Measurements from ENCODE around the gene ZNF593OS. TPM values are rescaled to one million over a fixed set of nuclear protein-coding genes. Genes with fewer than 3 reads are reported as not detected.

ZNF593OS gene
- total and polyA plus RNA-seq, 2 of the 8 experiments (the other 6 are each of a cell fraction or from before 2014, with no cell fraction given) = not detected

DNA sequence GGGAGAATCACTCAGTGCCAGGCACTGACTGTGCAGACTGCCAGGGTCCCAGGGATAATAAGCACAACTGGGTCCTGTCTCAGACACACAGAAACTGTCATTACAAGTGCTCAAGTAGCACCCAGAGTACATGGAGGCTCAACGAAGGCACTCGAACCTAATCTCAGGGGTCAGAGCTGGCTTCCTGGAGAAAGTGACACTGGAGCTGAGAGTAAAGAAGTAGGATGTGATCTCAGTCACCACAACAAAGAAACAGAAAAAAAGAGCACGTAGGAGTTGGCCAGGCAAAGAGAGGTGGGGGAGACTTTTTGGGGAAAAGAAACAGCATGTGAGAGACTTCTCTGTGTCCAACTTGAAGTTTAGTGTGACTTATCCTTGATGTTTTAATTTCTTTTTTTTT, 20.1 kb upstream of the ZNF593OS start (continued):
- TF ChIP-seq EGR1 (IDR thresholded peaks at IDR 0.05; ENCODE audit: borderline replicate concordance, low read depth, low read length) = no peak
- no peak for TF ChIP-seq TAF7 (optimal IDR thresholded peaks at IDR 0.05; ENCODE audit: borderline replicate concordance, low read depth, low read length)
- no peak for TF ChIP-seq NRF1 (IDR thresholded peaks at IDR 0.05; ENCODE audit: low read depth, low read length)
- TF ChIP-seq YY1 (IDR thresholded peaks at IDR 0.05; ENCODE audit: low read depth, low read length) = no peak
- no peak for TF ChIP-seq ASH2L (IDR thresholded peaks at IDR 0.05; ENCODE audit: low read length)
- TF ChIP-seq, protein P1, sequence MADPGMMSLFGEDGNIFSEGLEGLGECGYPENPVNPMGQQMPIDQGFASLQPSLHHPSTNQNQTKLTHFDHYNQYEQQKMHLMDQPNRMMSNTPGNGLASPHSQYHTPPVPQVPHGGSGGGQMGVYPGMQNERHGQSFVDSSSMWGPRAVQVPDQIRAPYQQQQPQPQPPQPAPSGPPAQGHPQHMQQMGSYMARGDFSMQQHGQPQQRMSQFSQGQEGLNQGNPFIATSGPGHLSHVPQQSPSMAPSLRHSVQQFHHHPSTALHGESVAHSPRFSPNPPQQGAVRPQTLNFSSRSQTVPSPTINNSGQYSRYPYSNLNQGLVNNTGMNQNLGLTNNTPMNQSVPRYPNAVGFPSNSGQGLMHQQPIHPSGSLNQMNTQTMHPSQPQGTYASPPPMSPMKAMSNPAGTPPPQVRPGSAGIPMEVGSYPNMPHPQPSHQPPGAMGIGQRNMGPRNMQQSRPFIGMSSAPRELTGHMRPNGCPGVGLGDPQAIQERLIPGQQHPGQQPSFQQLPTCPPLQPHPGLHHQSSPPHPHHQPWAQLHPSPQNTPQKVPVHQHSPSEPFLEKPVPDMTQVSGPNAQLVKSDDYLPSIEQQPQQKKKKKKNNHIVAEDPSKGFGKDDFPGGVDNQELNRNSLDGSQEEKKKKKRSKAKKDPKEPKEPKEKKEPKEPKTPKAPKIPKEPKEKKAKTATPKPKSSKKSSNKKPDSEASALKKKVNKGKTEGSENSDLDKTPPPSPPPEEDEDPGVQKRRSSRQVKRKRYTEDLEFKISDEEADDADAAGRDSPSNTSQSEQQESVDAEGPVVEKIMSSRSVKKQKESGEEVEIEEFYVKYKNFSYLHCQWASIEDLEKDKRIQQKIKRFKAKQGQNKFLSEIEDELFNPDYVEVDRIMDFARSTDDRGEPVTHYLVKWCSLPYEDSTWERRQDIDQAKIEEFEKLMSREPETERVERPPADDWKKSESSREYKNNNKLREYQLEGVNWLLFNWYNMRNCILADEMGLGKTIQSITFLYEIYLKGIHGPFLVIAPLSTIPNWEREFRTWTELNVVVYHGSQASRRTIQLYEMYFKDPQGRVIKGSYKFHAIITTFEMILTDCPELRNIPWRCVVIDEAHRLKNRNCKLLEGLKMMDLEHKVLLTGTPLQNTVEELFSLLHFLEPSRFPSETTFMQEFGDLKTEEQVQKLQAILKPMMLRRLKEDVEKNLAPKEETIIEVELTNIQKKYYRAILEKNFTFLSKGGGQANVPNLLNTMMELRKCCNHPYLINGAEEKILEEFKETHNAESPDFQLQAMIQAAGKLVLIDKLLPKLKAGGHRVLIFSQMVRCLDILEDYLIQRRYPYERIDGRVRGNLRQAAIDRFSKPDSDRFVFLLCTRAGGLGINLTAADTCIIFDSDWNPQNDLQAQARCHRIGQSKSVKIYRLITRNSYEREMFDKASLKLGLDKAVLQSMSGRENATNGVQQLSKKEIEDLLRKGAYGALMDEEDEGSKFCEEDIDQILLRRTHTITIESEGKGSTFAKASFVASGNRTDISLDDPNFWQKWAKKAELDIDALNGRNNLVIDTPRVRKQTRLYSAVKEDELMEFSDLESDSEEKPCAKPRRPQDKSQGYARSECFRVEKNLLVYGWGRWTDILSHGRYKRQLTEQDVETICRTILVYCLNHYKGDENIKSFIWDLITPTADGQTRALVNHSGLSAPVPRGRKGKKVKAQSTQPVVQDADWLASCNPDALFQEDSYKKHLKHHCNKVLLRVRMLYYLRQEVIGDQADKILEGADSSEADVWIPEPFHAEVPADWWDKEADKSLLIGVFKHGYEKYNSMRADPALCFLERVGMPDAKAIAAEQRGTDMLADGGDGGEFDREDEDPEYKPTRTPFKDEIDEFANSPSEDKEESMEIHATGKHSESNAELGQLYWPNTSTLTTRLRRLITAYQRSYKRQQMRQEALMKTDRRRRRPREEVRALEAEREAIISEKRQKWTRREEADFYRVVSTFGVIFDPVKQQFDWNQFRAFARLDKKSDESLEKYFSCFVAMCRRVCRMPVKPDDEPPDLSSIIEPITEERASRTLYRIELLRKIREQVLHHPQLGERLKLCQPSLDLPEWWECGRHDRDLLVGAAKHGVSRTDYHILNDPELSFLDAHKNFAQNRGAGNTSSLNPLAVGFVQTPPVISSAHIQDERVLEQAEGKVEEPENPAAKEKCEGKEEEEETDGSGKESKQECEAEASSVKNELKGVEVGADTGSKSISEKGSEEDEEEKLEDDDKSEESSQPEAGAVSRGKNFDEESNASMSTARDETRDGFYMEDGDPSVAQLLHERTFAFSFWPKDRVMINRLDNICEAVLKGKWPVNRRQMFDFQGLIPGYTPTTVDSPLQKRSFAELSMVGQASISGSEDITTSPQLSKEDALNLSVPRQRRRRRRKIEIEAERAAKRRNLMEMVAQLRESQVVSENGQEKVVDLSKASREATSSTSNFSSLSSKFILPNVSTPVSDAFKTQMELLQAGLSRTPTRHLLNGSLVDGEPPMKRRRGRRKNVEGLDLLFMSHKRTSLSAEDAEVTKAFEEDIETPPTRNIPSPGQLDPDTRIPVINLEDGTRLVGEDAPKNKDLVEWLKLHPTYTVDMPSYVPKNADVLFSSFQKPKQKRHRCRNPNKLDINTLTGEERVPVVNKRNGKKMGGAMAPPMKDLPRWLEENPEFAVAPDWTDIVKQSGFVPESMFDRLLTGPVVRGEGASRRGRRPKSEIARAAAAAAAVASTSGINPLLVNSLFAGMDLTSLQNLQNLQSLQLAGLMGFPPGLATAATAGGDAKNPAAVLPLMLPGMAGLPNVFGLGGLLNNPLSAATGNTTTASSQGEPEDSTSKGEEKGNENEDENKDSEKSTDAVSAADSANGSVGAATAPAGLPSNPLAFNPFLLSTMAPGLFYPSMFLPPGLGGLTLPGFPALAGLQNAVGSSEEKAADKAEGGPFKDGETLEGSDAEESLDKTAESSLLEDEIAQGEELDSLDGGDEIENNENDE (IDR thresholded peaks at IDR 0.05; ENCODE audit: insufficient replicate concordance, low read length) = no peak
- TF ChIP-seq GTF2F1 (IDR thresholded peaks at IDR 0.05; ENCODE audit: borderline replicate concordance, low read depth, low read length) = no peak
- TF ChIP-seq, protein P2, sequence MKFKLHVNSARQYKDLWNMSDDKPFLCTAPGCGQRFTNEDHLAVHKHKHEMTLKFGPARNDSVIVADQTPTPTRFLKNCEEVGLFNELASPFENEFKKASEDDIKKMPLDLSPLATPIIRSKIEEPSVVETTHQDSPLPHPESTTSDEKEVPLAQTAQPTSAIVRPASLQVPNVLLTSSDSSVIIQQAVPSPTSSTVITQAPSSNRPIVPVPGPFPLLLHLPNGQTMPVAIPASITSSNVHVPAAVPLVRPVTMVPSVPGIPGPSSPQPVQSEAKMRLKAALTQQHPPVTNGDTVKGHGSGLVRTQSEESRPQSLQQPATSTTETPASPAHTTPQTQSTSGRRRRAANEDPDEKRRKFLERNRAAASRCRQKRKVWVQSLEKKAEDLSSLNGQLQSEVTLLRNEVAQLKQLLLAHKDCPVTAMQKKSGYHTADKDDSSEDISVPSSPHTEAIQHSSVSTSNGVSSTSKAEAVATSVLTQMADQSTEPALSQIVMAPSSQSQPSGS (IDR thresholded peaks at IDR 0.05; ENCODE audit: low read length) = no peak

Data from H1 (cell line).